GM21723 (cell line): ENCODE data around the gene NUP62.

Experiments
- ATAC-seq: cut with Tn5 transposase; IDR thresholded peaks from one replicate; pipeline ENCODE4 v1.9.1; 2021; ENCODE audit warnings: mild to moderate bottlenecking, moderate library complexity; ENCODE audit not compliant: unreplicated experiment

The NUP62 gene

GRCh38 chr19:49952479-49952836 is 23.2 kb upstream of the NUP62 start:
- ATAC-seq: no peak

- ATAC-seq: no peak
Observed at GRCh38 chr19:49951806-49952478, 22.6 kb upstream of the NUP62 start.

- no peak for ATAC-seq
Observed at GRCh38 chr19:49950956-49951526, 21.7 kb upstream of the NUP62 start.

GRCh38 chr19:49950590-49950948 is 21.3 kb upstream of the NUP62 start:
- ATAC-seq: no peak

- no peak for ATAC-seq
Observed at GRCh38 chr19:49949742-49950589, 20.7 kb upstream of the NUP62 start.

- no peak for ATAC-seq
Observed at GRCh38 chr19:49946415-49946814, 17.1 kb upstream of the NUP62 start.

- ATAC-seq: peak; percentile 56
Observed at GRCh38 chr19:49944567-49944966, 15.3 kb upstream of the NUP62 start.

GRCh38 chr19:49940482-49940791 is 11.1 kb upstream of the NUP62 start:
- no peak for ATAC-seq

GRCh38 chr19:49939721-49940481 is 10.6 kb upstream of the NUP62 start:
- ATAC-seq: no peak

- ATAC-seq: no peak
Observed at GRCh38 chr19:49938662-49939061, 9.4 kb upstream of the NUP62 start.

- ATAC-seq: no peak
Observed at GRCh38 chr19:49937750-49938381, 8.6 kb upstream of the NUP62 start.

GRCh38 chr19:49936549-49936948 is 7.2 kb upstream of the NUP62 start:
- no peak for ATAC-seq

- ATAC-seq: no peak
Observed at GRCh38 chr19:49933643-49934042, 4.3 kb upstream of the NUP62 start.

- no peak for ATAC-seq
Observed at GRCh38 chr19:49932731-49933131, 3.4 kb upstream of the NUP62 start.

GRCh38 chr19:49932041-49932451 is 2.7 kb upstream of the NUP62 start:
- ATAC-seq: no peak

GRCh38 chr19:49931293-49932040 is 2.2 kb upstream of the NUP62 start:
- ATAC-seq: no peak

- no peak for ATAC-seq
Observed at GRCh38 chr19:49930483-49931011, 1.2 kb upstream of the NUP62 start.

- ATAC-seq: peak; percentile 61
Observed at GRCh38 chr19:49929611-49930482, 543 bp upstream of the NUP62 start.
